ENCODE results near the gene TBC1D1.
A peak's percentile ranks its signal among the peaks of the same experiment; 100 is the strongest.

DNA sequence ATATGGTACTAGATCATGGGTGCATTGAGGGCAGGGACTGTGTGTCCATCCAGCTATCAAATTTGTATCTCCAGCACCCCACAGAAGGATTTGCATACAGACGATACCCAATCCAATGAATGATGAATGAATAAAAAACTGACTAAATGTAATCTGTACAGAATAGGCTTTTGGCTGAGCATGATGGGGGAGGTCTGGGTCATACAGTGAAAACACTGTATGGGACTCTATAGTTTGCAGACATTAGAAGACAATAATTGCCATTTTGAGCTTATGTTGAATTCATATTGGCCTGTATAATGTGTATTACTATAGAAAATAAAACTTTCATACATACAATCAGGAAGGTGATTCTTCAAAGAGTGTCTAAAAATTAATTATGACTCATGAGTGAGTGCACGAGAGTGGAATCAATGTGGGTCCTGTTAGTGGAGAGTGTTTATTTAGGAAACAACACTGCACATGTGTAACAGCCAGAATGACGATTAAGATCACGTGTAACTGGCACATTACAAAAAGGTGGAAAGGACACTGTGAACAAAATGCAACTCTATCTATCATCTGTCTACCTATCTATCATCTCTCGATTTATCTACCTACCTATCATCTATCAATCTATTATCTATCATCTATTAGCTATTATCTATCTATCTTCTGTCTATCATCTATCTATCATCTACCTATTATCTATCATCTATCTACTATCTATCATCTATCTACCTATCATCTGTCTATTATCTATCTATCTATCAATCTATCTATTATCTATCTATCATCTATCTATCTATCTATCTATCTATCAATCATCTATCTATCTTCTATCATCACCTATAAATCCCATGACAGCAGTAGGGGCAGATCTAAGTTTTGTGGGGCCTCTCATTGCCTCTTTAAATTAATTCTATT is 270.6 kb downstream of the TBC1D1 start:
- TF ChIP-seq JUN (IDR thresholded peaks at IDR 0.05; ENCODE audit: borderline replicate concordance, insufficient read depth, insufficient read length, low read depth) (peak; percentile 72), POLR2A (IDR thresholded peaks at IDR 0.05; ENCODE audit: low read depth, low read length) (no peak), CTCF (IDR thresholded peaks at IDR 0.05; ENCODE audit: extremely low read depth in 1 of 2, insufficient read depth in 1 of 2, low read depth in 1 of 2, low read length in 2 of 2) (no peak), POLR2AphosphoS5 (IDR thresholded peaks at IDR 0.05; ENCODE audit: insufficient read depth, low read depth, low read length) (no peak), MAX (IDR thresholded peaks at IDR 0.05; ENCODE audit: insufficient read depth, insufficient read length) (peak; percentile 43), EZH2 (IDR thresholded peaks at IDR 0.05; ENCODE audit: borderline replicate concordance, low read depth, low read length, severe bottlenecking) (no peak), FOS (IDR thresholded peaks at IDR 0.05; ENCODE audit: borderline replicate concordance, insufficient read depth, low read length) (no peak)

Data from endothelial cell of umbilical vein (primary cell).